D341Med (cell line): ENCODE data around the gene AFMID.
"Not testable (repeated sequence)": the region's sequence is repeated elsewhere in the genome, so short reads cannot be mapped to it uniquely, and the experiment has no call there.

Source experiments
- DNase-seq: peaks from one replicate; pipeline ENCODE4 v3.0.0; 2012; ENCODE audit warnings: low spot score

The AFMID gene

GRCh38 chr17:78238823-78239488 is 51.8 kb downstream of the AFMID start:
- no peak for DNase-seq

- no peak for DNase-seq
Measured at GRCh38 chr17:78239489-78239931, 52.3 kb downstream of the AFMID start.

- no peak for DNase-seq
Measured at GRCh38 chr17:78240012-78240655, 53.0 kb downstream of the AFMID start.

- DNase-seq: no peak
Measured at GRCh38 chr17:78240839-78241238, 53.7 kb downstream of the AFMID start.

DNA sequence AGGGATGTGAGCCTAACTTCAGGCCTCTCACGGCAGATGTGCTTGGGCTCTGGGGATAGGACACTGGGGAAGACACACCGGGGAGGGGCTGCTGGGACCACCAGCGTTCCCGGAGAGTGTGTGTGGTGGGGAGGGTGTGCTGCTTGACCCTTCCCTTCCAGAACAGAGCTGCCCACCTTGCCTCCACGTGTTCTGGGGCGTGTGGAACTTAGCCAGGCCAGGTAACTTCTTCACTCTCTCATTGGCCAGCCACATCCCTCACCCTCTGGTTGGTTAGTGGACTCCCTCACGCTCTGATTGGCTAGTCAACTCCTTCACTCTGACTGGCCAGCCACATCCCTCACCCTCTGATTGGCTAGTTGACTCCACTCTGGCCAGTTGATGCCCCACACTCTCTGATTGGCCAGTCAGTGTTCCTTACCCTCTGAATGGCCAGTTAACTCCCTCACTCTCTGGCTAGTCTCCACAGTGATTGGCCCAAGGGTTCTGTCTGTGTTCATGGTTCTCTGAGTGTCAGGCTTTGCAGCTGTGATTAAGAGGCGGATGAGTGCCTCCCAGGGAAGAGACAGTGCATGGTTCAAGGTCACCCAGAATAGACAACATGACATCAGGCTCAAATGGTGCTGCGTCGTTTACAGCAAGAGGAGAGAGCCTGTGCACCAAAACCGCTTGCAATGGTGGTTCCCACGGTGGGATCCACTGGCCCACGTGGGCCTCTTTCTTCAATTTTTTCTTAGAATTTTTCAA is 54.3 kb downstream of the AFMID start:
- no peak for DNase-seq

- DNase-seq: no peak
Measured at GRCh38 chr17:78242024-78242742, 55.0 kb downstream of the AFMID start.

GRCh38 chr17:78247304-78247703 is 60.1 kb downstream of the AFMID start:
- DNase-seq: no peak

DNA sequence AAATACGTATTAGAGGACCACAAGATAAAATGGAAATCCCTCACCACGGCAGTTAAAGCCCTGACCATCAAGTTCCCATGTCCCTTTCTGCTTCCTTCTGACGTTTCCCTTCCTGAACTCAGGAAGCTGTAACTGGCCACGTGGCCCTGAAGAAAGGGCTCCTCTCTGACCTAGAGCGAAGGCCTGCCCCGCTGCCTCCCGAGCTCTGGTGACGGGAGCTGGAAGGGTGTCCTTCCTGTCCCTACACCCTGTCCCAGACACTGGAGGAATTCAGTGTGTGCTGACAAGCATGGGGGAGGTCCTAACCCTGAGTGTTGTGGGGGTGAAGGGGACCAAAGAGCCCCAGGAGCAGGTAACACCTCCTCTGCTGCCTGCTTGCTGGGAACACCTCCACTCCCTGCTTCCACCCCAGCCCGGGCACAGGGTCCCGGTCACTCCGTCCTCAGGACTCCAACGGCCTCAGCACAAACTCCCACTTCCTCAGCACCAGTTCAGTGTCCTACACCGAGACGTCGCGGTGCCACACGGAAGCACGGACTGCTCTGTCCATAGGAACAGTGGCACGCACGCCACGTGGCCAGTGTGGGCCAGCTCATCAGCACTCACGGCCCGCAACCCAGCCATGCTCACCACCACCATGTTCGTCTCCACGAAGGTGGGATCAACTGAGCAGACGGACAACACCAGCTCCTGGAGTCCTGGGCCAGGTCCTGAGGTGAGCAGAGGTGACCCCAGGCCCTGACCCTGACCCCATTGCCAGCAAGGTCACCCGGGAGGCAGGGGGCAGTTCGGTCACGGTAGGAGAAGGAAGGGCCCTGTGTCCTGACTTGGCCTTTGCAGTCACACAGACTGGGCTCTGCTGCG is 61.1 kb downstream of the AFMID start:
- DNase-seq: no peak

- no peak for DNase-seq
Measured at GRCh38 chr17:78249074-78249817, 62.1 kb downstream of the AFMID start.

DNA sequence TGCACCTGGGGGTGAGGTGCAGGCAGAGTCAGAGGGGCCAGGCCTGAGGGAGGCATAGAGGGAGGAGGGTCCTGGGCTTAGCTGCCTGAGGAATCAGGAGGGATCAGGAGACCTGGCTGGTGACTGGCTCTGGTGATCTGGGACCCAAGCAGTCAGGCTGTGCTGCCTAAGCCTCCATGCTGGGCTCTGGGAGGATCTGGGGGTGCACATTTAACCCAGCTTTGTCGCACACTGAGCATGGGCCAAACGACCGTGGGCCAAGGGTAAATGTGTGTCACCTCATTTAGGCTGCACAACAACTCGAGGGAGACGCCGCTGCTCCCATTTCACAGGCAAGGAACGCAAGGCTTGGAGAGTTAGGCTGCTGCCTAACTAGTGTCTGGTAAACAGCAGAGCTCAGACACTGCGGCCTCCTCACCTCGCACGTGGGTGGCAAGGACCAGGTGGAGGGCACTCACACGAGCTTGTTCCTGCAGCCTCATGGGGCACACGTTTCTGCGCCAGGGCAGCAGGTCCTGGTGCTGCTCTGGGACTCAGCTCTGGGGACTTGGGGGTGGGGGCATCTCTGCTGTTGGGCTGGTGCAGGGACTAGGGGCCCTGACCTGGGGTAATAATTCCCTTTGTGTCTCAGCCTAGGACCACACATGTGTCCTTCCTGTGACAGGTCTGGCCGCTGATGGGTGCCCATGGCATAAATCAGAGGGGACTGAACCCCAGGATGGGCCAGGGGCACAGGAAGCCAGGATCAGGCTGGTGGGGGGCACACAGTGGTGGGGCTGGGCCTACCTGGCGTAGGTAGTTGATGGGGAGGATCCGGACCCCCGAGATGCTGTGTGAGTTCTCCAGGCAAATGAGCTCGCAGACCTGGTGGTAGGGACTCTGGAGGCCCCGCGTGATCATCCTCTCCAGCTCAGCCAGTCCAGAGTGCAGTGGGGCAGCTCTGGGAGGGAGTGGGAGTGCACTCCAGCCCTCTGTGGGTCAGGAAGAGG is 63.0 kb downstream of the AFMID start:
- DNase-seq: no peak

- peak; percentile 99 for DNase-seq
Measured at GRCh38 chr17:78250891-78251772, 64.0 kb downstream of the AFMID start.

- DNase-seq: no peak
Measured at GRCh38 chr17:78251773-78252103, 64.6 kb downstream of the AFMID start.

GRCh38 chr17:78252111-78252634 is 65.0 kb downstream of the AFMID start:
- no peak for DNase-seq

DNA sequence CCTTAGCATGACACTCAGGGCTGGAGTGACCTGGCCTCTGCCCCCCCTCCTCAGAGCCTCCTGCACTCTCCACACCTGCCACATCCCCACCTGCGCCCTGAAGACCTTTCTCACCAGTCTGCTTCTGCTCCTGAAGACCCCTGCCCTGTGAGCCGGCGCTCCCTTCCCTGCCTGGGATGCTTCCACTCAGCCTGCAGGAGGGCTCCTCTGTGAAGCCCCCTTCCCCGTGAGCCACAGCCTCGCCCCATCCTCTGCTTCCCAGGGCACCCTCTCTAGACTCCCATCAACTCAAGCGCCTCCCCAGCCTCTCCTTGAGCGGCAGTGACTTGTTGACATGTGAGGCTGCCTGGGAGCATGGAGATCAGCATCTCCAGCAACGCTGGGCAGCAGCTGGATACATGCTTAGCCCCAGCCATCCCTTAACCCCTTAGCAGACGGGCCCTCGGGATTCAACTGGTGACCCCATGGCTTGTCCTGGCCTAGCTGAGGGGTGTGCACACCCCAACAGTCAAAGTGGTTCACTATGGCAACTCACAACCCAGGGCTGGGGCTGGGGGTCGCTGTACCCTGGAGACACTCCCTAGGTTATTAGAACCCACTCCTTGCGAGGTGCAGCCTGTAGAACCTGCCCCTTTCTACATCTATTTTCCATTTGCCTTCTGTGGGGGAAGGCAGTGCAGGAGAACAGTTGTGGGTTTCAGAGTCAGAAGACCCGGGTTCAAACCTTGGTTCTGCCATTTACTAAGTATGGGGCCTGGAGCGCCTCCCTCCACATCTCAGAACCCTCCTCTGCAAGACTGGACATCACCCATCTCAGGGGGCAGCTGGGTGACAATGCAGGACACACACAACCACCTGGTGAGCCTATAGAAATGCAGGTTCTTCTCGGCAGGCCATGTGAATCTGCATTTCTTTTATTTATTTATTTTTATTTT is 65.8 kb downstream of the AFMID start:
- DNase-seq: no peak

- DNase-seq: not testable (repeated sequence)
Measured at GRCh38 chr17:78253636-78253945, 66.4 kb downstream of the AFMID start.

DNA sequence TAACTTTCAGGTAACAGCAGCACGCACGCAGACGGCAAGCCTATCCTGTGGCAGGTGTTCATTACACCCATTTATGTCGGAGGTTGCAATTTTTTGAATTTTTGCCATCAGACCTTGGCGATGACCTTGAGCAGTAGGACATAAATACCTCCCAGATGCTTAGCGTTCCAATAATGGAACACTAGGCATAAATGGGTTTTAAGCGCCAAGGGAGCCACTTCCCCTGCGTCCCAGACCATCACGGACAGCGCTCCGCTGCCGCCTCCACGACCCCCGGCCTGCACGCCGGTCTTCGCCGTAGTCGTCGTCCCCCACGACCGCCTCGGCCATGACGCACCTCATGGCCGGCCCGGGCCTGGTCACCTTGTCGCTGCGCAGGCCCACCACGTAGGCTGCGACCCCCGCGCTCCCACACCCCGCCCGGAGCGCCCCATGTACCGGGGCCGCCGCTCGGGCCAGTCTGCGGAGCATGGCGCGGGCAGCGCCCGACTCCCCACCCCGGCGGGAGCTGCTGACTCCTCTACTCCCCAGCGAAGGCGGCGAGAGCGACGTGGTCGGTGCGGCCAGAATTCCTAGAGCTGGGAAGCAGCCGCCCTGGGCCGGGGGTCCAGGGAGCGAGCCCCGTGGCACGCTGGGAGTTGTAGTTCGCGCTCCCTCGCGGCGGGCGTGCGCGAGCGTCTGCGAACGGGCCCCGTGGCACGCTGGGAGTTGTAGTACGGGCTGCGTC is 66.9 kb downstream of the AFMID start:
- peak; percentile 99 for DNase-seq
